GM19099 (cell line): Measurements from ENCODE around the gene RAB44.

Source experiments
- POLR2A ChIP-seq: IDR thresholded peaks from 3 replicates; pipeline ENCODE4 v1.6.1; 2011; ENCODE audit warnings: low read depth; ENCODE audit not compliant: insufficient read length; ENCODE audit errors: extremely low read depth

RAB44 gene

DNA sequence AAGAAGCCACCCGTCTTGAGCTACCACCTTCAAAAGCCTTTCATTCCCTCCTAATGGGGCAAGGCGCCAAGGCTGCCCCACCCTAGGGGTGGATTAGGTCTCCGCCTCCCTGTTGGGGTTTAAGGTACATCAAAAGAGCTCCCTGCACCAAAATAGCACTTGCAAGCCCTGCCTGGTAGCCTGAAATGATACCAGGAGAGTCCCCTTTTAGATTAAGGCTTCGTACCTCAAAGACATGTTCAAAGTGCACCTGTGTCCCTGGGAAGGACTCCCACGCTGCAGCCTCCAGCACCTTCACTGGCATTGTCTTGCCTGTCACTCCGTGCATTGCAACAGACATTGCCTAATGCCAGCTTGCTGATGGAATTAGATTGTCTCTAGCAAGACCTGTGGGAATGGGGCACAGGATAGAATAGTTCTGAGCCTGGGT is 34.8 kb upstream of the RAB44 start:
- TF ChIP-seq POLR2A: no peak

DNA sequence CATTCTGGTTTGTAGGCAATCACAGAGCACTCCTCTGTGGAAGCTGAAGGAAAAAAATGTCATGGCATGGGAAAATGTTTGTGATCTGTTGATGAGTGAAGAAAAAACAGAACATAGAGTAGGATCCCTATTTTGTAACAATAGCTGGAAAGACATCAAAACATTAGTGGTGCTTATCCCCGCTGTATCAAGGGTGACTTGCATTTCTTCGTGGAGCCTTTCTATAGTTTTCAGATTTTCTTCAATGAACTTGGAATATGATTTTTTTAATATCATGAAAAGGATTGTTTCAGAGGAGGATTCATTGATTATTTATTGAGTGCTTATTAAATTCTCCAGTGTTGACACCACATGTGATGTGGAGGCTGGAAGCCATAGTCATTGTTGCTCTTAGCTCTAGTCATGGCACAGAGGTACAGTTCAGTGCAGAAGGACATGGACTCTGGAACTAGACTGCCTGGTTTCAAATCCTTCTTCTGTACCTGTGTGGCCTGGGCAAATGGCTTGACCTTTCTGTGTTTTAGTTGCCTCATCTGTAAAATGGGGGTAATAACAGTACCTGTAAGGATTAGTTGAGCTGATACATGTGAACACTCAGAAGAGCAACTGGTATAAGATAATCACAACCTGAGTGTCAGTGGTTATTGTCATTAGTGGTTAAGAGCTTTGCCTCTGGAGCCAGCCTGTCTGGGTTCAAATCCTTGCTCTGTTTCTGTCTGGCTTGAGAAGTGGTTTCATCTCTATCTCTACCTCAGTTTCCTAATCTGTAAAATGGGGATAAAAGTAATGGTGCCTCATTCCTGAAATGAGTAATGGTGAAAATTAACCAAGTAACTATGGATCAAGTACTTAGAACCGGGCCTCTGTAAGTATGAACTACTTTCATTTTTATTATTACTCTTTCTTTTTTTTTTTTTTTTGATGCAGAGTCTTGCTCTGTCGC is 33.9 kb upstream of the RAB44 start:
- TF ChIP-seq POLR2A: no peak

DNA sequence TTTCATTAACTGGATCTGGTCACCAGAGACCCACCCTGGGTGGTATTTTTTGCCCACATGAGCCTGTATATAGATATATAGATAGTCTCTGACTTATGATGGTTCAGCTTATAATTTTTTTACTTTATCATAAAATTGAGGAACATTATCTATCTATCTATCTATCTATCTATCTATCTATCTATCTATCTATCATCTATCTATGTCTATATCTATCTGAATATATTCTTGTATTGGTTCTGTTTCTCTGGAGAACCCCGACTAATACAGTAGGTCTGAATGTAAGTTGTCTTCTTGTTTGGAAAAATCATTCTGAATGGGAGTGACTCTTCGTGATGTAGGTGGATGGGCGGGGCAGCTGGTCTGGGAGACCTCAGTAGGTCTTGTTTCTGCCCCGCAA is 32.4 kb upstream of the RAB44 start:
- no peak for TF ChIP-seq POLR2A

DNA sequence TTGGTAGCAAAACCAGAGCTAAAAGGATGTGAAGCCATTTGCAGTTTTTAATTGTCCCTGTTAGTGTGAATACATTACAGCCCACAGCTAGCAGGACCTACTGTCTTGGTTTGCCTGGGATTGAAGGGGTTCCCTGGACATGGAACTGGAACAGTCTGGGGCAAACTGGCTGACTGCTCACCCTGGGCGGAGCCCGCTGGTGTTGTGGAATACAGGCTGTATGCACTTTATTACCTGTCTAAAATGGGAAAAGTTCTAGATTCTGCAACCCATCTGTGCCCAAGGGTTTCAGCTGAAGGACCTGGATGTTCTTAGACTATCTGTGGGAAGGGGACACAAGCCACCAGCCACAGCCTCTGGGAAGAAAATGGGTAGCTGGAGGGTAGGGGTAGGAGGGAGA is 31.3 kb upstream of the RAB44 start:
- no peak for TF ChIP-seq POLR2A

DNA sequence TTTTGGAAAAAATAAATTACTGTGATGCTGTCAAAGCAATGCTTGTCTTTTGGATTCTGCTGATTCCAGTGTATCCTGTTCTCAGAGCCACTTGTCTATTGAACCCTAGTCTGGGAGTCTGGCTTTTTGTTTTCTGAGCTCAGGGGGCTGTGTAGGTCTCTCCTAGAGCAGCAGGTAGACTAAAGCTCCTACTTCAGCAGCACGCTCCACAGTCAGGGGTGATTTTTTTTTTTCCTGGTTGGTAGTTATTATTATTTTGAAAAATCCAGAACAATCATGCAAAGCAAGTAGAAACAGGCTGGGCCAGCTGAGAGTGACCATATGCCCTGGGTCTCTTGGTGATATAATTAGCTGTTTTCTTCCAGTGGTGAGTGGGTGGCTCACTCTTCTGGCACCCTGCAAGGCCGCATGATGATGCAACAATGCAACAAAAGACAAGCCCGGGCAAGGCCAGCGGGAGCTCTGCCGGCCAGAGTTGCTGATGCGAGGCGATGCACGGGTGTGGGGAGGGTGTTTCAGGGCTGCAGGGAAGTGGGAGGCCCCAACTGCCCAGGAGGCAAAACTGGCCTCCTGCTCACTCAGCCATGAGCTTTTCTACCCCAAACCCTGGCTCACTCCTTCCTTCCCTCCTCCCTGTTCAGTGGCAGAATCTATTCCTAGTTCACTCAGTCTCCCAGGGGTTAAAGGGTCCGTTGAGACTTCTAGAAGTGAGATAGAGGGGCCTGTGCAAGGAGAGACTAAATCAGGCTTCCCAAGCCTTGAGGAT is 30.6 kb upstream of the RAB44 start:
- TF ChIP-seq POLR2A: no peak

DNA sequence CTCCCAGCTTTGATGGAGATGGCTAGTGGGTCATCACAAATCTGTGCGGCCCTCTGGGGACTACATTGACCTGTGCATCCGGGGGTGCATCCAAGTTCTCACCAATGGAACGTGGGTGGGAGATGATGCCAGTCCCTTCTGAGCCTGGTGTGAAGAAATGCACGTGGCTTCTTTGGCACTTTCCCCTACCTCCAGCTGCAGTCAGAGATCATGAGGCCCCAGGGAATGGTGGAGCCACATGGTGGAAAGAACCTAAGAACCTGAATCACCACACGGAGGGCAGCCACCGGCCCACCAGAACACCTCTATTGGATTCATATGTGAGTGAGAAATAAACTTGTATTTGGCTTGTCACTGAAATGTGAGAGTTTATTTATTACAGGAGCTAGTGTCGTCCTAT is 29.0 kb upstream of the RAB44 start:
- no peak for TF ChIP-seq POLR2A

DNA sequence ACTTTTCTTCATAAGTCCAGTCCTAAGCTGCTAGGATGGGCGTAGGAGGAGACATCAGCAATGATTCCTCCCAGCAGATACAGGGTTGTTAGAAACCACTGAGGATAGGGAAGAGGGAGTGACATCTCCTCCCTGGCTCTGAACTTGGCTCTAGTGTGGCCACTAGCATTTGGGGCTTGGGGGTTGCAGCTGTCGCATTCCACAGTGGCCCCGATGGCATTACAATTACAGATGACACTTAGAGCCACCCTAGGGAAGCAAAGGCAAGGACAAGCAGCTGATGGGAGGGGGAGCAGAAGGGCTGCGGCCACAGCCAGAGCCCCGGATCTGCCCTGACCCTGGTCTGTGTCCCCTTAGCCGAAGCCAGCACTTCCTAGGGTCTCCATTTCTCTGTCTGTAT is 28.6 kb upstream of the RAB44 start:
- no peak for TF ChIP-seq POLR2A

DNA sequence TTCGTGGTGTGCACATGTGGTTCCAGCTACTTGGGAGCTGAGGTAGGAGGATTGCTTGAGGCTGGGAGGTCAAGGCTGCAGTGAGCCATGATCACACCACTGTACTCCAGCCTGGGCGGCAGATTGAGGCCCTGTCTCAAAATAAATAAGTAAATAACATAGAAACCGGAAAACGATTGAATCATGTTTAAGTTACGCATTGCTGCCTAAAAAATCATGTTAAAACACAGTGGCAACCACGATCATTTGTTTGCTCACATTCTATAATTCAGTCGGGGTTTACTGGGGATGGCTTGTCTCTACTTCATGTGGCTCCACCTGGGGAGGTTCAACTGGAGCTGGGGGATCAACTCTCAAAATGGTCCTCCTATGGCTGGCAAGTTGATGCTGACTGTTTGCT is 27.4 kb upstream of the RAB44 start:
- TF ChIP-seq POLR2A: no peak

DNA sequence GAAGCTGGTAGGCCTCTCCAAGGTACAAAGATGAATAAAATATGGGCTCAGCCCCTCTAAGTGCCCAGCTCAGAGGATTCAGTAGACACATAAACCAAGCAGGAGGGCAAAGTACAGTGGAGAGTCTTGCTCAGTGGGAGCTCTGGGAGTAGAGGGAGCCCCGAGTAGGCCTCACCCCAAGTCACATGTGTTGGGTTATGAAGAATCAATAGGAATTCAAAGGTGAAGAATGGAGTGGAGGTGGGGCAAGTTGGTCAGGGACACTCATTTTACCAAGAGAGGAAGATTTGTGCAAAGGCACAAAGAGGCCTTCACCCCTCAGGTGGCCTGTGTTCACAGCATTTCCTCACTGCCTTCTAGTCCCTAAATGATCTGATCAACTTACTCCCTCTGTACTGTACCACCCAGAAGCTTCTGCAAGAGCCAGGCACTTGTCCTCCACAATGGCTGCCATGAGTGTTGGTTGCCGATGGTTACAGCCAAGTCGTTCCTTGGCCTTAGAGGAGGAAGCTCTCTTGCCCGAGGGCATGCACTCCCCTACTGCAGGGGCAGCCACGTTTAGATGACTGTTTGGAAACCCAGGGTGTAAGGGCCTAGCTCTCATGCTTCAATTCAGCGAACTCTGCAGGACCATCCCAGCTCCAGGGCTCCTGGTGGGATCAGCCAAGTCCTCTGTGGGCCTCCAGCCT is 25.8 kb upstream of the RAB44 start:
- no peak for TF ChIP-seq POLR2A

DNA sequence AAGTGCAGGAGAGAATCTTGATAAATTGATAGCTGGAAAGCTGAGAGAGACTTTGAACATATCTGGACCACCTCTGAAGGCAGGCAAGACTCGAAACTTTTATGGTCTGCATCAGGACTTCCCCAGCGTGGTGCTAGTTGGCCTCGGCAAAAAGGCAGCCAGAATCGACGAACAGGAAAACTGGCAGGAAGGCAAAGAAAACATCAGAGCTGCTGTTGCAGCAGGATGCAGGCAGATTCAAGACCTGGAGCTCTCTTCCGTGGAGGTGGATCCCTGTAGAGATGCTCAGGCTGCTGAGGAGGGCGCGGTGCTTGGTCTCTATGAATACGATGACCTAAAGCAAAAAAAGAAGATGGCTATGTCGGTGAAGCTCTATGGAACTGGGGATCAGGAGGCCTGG is 23.7 kb upstream of the RAB44 start:
- TF ChIP-seq POLR2A: no peak

DNA sequence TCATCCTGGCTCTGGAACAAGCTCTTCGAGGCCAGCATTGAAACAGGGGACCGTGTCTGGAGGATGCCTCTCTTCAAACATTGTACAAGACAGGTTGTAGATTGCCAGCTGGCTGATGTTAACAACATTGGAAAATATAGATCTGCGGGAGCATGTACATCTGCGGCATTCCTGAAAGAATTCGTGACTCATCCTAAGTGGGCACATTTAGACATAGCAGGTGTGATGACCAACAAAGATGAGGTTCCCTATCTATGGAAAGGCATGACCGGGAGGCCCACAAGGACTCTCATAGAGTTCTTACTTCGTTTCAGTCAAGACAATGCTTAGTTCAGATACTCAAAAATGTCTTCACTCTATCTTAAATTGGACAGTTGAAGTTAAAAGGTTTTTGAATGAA is 22.7 kb upstream of the RAB44 start:
- no peak for TF ChIP-seq POLR2A

DNA sequence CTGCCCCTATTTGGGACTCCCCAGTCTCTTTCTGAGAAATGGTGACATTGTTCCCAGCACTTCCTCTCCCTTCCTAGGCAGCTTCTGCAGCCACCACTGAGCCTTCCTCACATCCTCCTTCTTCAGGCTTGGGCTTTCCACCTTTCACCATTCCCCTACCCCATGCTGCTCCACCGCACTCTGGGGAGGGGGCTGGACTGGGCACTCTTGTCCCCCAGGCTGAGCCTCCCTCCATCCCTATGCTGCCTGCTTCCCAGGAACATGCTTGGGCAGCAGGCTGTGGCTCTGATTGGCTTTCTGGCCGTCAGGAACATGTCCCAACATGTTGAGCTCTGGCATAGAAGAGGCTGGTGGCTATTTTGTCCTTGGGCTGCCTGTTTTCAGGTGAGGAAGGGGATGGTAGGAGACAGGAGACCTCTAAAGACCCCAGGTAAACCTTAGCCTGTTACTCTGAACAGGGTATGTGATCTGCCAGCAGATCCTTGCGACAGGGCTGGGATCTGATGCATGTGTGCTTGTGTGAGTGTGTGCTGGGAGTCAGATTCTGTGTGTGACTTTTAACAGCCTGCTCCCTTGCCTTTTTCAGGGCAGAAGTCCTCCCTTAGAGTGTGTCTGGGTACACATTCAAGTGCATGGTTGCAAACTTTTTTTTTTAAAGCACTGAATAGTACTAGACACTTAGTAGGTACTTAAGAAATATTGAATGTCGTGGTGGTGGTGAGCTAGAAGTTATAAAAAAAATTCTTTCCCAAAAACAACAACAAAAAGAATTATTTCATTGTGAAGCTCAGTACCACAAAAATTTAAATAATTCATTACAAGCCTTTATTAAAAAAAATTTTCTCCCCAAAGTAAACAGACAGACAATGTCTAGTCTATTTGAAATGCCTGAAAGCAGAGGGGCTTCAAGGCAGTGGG is 21.2 kb upstream of the RAB44 start:
- peak; percentile 18 for TF ChIP-seq POLR2A

DNA sequence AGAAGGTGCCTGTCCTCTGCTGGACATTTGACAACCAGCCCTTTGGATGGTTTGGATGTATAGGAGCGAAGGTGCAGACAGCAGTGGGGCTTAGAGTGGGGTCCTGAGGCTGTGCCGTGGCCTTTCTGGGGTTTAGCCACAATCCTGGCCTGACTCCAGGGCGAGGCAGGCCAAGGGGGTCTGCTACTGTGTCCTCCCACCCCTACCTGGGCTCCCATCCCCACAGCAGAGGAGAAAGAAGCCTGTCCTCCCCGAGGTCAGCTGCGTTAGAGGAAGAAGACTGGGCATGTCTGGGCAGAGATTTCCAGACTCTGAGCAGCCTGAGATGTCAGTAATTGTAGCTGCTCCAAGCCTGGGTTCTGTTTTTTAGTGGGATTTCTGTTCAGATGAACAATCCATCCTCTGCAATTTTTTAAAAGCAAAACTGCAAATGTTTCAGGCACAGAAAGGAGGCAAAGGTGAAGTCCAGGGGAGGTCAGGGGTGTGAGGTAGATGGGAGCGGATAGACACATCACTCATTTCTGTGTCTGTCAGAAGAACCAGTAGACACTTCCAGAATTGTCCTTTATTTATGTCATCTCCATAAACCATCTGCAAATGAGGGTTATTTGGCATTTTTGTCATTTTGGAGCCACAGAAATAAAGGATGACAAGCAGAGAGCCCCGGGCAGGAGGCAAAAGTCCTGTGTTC is 20.4 kb upstream of the RAB44 start:
- TF ChIP-seq POLR2A: peak; percentile 27
